Stimulated activated CD8-positive, alpha-beta memory T cell treated with anti-CD3 and anti-CD28 coated beads, Interleukin-4, amount 100 ng/mL, for 4 hours (primary cell): Measurements from ENCODE around the gene VEZT.
"Not testable (repeated sequence)": the region's sequence is repeated elsewhere in the genome, so short reads cannot be mapped to it uniquely, and the experiment has no call there.

Experiments used
- DNase-seq, 2 donors: peaks; one replicate each; pipeline ENCODE4 v3.0.0-alpha.2; 2020; ENCODE audit warnings: low read depth in 2 of 2, low spot score in 1 of 2

Gene VEZT

DNA sequence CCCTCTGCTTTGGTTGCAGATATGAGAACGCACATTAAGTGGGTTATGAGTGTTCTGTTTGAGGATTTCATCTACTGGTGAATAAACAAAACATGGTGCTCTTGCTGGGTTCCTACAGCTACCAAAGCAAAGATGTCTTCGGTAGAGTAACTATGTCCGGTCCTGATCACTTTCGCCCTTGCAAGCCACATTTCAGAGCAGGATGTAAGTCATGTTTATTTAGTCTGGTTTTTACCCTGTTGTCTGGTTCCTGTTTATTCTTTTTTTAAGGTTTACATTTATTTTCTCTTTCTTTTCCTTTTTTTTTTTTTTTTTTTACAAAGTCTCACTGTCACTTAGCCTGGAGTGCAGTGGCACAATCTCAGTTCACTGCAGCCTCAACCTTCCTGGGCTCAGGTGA lies 99.2 kb downstream of the VEZT start:
- no peak for DNase-seq

DNA sequence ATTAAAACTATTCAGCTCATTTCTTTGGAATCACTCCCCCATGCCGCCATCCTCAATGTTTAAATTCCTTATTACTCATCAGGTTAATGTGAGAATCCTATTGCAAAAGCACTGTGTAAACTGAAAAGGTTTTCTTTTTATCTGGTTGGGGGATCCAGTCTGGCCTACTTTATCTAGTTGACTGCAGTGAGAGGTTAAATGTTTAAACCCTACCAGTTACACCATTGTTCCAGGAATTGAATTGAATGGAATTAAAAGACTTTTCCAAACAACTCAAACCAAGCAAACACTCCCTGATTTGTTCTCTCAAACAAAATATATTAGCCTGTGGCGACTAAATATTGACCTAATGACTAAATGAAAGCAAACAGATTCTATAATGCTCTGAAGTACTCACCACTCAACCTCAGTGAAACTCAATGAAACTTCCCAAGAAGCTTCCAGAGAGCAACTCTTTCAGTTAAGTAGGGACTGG lies 100.5 kb downstream of the VEZT start:
- DNase-seq = no peak

DNA sequence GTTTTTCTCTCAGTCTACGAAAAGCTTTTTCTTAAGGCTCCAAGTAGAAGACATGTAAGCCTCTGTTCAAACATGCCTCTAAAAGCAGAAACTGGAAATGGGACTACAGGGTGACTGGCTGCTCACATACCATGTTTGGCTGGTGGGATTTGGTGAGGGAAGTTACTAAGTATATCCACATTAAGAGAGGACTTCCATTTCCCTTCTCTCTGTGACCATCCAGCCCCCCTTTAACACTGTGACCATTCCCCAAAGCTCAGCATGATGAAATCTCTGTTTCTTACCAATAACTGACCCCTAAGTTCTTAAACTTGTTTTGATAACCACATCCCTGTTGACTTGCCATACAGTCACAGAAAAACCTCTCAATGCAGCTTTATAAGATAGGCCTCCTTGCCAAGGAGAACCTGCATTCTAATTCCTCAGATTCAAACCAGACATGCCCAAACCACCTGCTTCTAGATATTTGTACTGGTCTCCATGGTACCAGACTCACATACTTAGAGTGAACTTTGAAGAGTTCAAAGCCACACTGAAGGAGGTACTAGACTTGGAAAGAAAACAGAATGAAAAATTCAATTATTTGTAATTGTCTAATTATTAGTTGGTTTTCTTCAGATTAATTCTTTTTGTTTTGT lies 102.2 kb downstream of the VEZT start:
- no peak for DNase-seq

DNA sequence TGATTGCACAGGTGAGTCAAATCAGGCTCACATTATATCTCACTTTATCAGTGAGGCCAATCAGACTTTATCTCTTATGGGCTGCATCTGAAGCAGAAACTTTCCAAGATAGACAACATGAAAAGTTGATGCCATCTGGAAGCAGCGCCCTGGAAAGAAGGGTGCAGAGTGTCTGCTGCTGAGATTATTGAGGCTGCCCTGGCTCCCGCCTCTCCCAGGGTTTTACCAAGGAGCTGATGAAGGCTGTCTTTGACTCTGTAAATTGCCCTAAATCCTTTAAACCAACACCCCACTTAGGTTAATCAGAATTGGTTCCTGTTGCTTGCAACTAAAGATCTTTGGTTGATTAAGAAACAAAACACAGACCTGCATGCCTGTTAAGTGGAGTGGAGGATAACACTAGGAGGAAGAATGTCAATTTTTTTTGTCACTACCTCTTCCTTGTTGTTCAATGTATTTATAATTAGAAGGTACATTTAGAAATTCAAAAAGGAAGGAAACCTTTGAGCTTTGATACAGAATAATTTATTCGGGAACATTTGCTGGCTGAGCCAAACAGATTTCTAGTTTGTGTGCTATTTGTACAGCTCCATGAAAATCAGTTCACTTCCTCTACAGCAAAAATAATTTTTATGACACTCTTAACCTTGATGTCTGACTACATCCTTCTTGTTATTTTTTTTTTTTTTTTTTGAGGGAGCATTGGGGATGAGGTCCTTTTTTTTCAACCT lies 104.1 kb downstream of the VEZT start:
- DNase-seq = no peak

DNA sequence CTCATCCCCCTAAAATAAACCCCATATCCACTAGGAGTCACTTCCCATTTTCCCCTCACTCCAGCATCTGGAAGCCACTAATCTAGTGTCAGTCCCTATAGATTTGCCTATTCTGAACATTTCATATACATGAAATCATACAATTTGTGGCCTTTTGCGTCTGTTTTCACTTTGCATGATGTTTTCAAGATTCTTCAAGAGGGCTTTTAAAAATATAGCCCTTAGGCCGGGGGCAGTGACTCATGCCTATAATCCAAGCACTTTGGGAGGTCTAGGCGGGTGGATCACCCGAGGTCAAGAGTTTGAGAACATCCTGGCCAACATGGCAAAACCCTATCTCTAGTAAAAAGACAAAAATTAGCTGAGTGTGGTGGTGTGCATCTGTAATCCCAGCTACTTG lies 104.7 kb downstream of the VEZT start:
- no peak for DNase-seq

DNA sequence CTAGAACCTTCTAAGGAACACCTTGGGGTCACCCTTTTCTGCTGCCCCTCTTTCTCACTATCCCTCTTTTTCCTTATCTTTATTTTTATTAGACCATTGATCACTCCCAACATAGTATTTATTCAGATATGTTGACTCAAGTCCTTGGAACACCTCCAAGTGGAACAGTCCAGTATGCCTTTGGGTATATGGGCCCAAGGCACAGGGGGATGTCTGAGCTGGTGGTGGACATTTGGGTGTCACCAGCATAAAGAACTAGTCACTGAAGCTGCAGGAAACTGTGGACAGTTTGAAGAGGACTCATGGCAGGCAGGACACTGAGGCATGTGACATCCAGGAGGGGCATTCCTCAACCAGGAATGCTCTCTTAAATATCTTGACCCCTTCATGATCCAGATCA lies 105.6 kb downstream of the VEZT start:
- no peak for DNase-seq

DNA sequence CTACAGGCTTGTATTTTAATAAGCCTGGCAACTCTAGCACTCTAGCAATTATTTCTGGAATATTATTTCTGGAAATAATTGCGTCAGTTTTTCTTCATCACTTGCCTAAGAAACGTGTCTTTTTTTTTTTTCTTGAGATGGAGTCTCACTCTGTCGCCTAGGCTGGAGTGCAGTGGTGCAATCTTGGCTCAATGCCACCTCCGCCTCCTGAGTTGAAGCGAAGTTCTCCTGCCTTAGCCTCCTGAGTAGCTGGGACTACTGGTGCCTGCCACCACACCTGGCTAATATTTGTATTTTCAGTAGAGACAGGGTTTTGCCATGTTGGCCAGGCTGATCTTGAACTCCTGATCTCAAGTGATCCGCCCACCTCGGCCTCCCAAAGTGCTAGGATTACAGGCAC lies 106.6 kb downstream of the VEZT start:
- DNase-seq = not testable (repeated sequence)

DNA sequence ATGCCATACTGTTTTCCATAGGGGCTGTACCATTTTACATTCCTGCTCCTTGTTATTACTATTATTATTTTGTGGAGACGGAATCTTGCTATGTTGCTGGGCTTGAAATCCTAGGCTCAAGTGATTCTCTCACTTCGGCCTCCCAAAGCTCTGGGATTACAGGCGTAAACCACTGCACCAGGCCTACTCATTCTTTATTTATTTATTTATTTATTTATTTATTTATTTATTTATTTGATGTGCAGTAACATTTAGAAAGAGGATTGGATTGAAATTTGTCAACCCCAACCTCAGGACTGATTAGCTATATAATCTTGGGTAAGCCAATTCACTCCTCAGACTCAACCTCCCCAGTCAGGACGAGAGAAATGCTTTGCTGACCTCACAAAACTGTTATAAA lies 107.9 kb downstream of the VEZT start:
- DNase-seq = no peak

DNA sequence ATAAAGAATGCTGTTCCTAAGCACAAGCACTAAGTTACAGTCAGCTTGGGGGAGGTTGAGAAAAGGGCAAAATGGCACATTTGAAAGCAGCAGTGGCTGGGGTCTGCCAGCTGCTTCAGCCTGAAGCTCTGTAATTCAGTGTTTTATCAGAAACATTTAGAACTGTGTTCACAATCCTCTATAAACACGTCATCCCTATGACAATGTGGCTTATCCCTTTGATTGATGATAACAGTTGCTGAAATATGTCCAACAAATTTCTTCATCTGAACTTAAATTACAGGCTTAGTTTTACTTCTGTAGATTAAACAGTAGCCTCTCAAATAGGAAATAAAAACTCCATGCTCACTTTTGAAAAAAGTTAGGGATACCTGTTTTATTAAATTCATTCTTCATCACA lies 108.8 kb downstream of the VEZT start:
- no peak for DNase-seq

DNA sequence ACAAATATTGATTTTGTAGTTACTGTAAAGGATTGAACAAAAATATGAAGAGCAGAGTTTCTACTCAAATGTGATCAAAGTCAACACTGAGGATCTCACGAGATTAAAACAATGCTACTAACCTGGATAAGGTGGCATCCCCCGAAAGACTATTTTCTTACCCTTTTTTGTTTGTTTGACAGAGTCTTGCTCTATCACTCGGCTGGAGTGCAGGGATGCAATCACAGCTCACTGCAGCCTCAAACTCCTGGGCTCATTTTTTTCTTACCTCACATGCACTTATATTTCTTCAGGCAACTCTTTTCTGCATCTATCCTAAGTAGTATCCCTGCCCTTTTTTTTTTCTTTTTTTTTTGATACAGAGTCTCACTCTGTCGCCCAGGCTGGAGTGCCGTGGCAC lies 109.2 kb downstream of the VEZT start:
- DNase-seq = no peak

DNA sequence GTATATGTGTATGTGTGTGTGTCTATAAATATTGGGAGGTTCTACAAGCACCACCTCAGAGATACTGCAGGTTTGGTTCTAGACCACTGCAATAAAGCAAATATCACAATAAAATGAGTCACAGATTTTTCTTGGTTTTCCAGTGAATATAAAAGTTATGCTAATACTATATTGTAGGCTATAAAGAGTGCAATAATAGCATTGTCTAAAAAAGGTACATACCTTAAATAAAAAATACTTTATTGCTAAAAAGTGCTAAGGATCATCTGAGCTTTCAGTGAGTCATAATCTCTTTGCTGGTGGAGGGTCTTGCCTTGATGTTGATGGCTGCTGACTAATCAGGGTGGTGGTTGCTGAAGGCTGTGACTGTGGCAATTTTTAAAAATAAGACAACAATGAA lies 111.1 kb downstream of the VEZT start:
- DNase-seq = no peak

DNA sequence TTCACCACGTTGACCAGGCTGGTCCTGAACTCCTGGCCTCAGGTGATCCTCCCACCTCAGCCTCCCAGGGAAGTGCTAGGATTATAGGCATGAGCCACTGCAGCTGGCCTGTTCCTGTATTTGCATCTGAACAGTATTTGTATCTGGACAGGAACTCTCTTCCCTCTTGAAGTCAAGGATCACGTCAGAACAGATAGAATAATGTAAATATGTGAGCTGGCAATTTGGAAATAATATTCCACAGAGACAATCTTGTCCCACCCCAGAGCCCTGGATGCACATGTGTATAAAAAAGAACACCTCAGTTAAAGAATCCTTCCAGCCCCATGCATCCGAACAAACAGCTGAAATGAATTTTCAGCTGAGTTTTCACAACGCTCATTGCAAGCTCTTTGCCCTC lies 118.3 kb downstream of the VEZT start:
- DNase-seq = no peak

DNA sequence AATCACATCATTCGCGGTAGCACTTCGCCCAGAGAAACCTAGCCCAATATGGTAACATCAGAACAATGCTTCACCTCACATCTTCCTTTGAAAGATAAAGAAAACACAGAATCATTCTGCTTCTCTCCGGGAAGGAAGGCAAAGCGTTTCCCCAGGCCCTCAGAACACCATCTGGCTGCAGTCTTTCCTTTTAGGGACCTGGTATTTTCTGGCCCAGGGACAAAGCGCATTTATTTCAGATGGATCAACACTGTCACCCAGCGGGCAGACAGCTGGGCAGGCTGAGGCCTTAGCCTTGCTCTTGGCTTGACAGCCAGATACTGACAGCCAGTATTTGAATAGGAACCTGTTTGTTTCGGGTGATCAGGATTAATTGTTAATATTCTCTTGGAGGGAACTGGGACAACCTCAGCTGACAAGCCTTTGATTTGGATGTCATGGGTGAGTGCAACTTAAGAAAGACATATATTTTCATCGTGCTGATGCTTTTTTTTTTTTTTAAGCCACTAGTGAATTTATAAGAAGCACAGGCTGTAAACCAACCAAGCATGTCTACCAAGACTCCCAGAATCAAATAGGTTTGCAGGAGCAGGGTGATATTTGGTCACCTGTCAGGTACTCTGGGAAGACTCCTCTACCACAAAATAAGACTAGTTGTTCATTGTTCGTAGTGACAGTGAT lies 118.9 kb downstream of the VEZT start:
- DNase-seq = no peak

DNA sequence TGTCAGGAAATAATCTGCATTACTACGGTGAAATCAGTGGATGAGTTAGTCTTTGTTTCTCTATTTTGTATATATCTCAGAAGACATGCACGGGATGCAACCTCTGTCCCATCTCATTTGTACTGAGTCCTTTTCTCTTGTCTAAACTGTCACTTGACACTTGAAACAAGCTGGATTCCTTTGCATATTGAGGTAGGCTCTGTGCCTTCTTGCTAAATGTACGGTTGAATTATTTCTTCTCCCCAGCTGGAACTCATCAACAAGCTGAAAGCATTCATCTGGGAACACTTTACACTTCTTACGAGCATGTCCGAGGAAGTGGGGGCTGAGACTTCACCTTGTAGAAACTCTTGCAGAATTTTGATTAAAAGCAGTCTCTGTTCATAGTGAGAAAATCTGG lies 119.5 kb downstream of the VEZT start:
- DNase-seq = no peak

DNA sequence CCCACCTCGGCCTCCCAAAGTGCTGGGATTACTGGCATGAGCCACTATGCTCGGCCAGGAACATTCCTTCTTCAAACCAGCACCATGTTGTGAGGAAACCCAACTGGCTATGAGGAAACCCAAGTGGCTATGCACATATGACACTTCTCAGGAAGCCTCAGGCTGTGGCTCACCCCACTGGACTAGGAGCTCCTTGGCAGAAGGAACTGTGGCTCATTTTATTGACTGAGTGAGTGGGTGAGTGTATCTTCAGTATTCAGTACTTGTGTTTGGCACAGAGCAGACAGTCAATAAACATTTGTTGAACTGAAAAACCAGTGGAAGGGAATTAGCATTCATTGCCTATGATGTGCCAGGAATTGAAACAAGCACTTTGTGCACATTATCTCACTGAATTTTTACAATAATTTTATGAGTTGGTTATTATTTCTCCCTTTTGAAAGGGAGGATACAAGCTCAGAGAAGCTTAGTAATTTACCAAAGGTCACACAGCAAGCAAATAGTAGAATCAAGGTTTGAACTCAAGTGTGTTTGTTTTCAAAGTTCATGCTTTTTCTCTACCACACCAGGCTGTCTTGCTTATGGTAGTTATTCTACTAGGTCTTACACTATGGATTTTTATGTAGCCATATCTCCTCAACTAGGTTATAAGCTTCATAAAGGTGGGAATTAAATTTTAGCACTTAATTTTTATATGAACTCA lies 121.6 kb downstream of the VEZT start:
- DNase-seq = no peak

DNA sequence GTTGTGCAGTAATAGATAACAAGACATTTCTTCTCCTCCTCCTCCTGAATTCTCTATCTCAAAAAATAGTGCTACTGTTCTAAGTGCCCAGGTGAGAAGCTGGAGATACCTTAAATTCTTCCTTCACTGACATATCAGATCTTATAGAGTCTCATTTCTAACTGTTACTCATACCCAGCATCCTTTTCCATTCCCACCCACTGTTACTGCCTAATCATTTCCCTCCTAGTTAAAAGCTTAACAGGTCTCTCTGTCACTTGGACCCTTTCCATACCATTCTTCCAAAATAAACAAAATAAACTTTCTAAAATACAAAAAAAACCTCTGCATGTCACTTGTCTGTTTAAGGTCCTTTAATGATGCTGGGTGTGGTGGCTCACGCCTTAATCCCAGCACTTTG lies 124.4 kb downstream of the VEZT start:
- no peak for DNase-seq

DNA sequence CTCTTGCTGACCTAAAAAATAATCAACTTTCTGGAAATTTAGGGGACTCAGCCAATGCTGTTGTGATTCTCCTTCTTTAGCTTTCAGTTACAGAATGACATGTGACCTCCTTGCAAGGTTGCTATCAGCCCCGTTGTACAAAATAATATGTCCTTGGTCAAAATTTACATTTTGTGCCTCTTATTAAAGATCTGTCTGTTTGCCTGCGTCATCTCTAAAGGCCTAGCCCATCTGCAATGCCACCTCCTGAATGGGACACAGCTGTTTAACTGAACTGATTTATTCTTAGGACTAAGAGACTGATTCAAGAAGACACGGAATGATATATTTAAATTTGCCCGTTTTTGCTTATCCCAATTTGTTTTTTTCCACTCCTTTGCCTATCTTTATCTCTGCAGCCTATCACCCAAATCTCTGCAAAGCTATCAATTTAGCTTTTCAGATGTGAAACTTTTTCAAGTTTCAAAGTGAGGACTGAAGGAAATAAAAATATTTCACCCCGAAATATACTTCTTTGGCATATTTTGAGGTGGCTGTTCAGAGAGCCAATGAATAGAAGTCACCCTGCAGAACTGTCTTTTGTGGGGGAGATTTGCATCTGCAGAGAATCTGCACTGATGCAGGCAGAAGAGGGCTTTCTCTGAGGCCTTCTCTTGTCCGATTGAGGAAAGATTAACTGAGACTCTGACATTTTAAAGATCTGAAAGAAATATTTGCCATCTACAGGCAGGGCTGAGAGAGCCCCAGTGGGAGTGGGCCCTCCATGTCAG lies 126.0 kb downstream of the VEZT start:
- no peak for DNase-seq

DNA sequence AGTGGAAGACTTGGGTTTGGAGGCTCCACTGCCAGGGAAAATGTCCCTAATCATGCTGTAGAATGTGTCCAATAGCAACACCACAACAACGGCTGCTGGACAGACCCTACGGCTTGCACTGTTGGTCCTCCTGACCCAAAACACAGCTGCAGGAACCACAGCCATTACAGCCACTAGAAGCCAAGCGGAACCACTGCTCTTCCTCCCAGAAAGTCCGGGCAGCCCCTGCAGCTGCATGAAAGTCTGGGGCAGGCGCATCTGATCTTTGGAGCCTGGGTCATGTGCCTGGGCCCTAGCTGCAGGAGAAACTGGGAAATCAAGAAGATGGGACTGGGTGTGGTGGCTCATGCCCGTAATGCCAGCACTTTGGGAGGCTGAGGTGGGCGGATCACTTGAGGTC lies 131.7 kb downstream of the VEZT start:
- no peak for DNase-seq

DNA sequence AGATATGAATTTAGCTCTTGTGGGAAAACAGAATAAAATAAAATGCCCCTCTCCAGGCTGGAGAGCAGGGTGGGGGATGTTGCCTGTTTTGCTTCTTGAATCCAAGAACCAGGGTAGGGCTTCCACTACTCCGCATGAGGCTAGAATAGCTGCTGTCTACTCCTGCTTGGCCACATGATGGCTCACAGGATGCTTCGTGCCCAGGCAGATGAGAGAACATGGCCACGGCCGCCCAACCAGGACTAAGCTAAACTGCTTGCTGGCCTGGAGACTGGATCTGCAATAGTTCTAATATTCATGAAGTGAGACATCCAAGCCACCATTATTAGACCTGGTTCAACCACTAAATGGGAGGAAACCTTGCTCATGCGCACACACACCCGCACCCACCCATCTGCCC lies 134.1 kb downstream of the VEZT start:
- no peak for DNase-seq
